ENCODE results near the gene ITIH2.

Gene ITIH2

DNA sequence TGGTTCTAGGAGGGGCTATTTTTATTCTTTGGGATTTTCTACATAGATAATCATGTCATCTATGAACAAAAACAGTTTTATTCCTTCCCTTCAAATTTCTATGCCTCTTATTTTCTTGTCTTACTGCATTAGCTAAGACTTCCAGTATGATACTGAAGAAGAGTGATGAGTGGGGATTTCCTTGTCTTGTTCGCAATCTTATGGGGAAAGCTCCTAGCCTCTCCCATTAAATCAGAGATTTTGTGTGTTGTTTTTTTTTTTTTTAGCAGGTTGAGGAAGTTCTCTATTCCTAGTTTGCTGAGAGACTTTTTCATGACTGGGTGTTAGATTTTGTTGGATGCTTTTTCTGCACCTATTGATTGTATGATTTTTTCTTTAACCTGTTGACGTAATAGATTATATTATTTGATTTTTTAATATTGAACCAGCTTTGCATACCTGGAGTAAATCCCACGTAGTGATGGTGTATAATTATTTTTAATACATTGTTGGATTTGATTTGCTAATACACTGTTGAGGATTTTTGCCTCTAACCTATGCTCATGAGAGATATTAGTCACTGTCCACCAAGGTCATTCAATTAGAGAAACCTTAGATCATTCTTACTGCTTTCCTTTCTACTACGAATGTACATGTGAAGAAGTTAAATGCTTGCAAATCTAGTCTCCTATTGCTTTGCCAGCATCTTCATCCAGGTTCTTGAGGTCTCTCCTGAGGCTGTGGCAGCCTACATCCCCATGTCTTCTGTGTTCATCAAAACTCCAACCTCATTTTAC, 91.3 kb downstream of the ITIH2 start:
- DNase-seq (ENCODE audit: low spot score) = no peak

DNA sequence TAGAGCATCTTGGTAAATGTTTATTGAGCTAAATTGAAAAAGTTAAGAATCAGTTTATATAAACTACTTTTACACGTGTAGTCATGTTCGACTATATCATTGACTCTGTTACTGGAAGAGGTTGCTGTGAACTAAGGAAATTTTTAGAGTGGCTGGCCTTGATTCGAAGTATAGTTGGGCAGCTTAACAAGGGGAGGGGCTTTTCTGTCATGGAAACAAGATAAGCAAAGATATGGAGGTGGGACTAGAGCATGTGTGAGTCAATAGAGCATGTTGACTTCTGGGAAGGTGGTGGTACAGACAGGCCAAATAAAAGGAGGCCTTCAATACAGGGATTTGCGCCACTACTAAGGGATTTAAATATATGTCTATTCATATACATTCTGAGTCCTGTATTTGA, 92.5 kb downstream of the ITIH2 start:
- DNase-seq (ENCODE audit: low spot score) = no peak

DNA sequence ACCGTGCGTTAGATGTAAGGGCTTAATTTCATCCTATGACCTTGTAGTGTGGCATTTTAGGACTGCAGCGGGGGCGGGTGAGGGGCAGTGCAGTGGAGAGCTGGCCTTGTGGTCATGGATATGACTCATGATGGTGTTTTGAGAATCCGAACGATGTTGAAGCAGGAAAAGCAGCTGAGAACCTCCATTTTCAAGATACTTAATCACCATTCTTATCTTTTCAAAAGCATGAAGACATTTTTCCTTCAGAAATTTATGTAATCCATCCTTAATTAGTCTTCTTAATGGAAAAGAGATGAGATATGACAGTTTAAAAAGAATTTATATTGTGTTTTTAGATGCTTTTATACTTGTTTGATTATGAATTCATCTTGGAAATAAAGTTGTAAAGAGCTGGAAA, 94.5 kb downstream of the ITIH2 start:
- no peak for DNase-seq (ENCODE audit: low spot score)

All from pons (tissue), 1 donor.